Effector memory CD4-positive, alpha-beta T cell (primary cell): ENCODE data around the gene ADAM8.
A peak's percentile ranks its signal among the peaks of the same experiment; 100 is the strongest.

Source experiments
- DNase-seq, 3 donors: peaks; one replicate each; pipeline ENCODE4 v3.0.0-alpha.2; 2020
- H3K27ac ChIP-seq: 2 replicates; pipeline ENCODE4 v1.7.0; 2013; ENCODE audit warnings: mild to moderate bottlenecking, low read length, moderate library complexity; ENCODE audit not compliant: insufficient read depth, poor library complexity, severe bottlenecking
- H3K27me3 ChIP-seq: replicated peaks from 2 replicates; pipeline ENCODE4 v1.7.0; 2013; ENCODE audit warnings: mild to moderate bottlenecking, low read length; ENCODE audit not compliant: insufficient read depth, control insufficient read depth, poor library complexity, severe bottlenecking
- H3K36me3 ChIP-seq: 2 replicates; pipeline ENCODE4 v1.7.0; 2013; ENCODE audit warnings: mild to moderate bottlenecking, low read length, moderate library complexity; ENCODE audit not compliant: control insufficient read depth, insufficient read depth
- H3K4me1 ChIP-seq: 2 replicates; pipeline ENCODE4 v1.7.0; 2013; ENCODE audit warnings: low read length, mild to moderate bottlenecking; ENCODE audit not compliant: control insufficient read depth, insufficient read depth, poor library complexity, severe bottlenecking
- H3K4me3 ChIP-seq: 2 replicates; pipeline ENCODE4 v1.7.0; 2013; ENCODE audit warnings: low read length, low read depth, mild to moderate bottlenecking; ENCODE audit not compliant: insufficient read depth, poor library complexity, severe bottlenecking
- H3K9me3 ChIP-seq: 2 replicates; pipeline ENCODE4 v1.7.0; 2013; ENCODE audit warnings: mild to moderate bottlenecking, low read length, moderate library complexity; ENCODE audit not compliant: control insufficient read depth

The ADAM8 gene

GRCh38 chr10:133261726-133262325, 14.8 kb downstream of the ADAM8 start:
- peak overlapping the region; percentile 90 for H3K27ac ChIP-seq
- peaks cover 72% of the 10 kb centered on the region for H3K4me1 ChIP-seq
- no peaks in the 10 kb centered on the region for H3K9me3 ChIP-seq
- H3K36me3 ChIP-seq, result peaks cover 14% of the 10 kb centered on the region
- peak; percentile 79 to 84 (median 82) for DNase-seq
- peak overlapping the region; percentile 60 for H3K4me3 ChIP-seq
- H3K27me3 ChIP-seq, result no peaks in the 10 kb centered on the region

DNA sequence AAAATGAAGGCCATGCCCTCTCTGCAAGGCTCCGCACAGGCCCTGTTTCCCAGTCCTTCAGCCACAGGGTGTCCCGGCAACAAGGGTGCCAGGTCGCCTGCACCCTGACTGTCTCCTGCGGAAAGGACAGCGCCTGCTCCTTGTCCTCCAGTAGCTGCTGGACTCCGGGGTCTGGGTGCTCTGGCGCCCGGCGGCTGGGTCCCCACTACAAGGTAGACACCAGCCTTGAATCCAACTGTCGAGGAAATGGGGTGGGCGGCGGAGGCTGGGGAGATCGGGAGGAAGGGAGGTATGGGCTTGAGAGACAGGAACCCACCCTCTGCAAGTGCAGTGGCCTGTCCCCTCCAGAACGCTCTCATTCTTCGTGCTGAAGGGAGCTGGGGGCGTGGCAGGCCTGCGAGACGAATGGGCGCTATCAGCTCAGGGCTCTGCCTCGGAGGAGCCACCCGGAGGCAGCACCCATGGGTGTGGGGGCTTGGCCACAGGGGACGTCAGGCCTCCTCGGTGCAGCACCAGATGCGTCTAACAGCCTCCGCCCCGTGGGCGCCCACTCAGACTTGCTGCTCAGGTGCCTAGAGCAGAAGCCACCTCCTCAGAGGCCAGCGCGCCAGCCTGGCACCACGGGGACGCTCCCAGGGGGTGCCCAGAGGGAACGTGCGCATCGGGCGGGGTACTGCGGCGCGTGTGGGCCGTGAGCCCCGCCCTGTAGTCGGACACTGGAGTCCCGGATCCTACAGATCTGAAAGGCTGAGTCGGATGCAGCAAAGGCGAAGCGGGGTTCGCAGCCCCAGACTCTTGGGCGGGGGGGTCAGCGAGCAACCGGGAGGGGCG, 15.6 kb downstream of the ADAM8 start:
- H3K36me3 ChIP-seq, result peaks cover 10% of the 10 kb centered on the region
- no peaks in the 10 kb centered on the region for H3K9me3 ChIP-seq
- DNase-seq, result peak; percentile 52 to 66 (median 57)
- peaks cover 72% of the 10 kb centered on the region for H3K4me1 ChIP-seq
- peak overlapping the region; percentile 60 for H3K4me3 ChIP-seq
- H3K27me3 ChIP-seq, result no peaks in the 10 kb centered on the region
- H3K27ac ChIP-seq, result peak overlapping the region; percentile 90

DNA sequence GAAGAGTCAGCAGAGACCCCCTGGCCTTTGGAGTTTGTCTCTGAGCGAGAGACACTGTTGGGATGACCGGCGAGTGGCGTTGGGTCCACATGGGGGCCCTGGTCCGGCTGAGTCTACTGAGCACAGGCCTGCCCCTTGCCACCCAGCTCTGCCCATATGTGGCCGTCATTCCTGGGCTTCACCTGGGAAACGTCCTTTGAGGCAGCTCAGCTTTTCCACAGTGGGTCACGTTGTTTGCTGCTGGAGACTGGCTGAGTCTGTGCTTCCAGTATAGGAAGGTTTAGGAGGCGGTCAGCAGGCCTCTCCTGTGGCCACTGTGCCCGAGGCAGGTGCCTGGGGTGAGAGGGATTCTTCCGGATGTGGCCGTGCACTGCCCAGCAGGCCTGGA, 17.1 kb downstream of the ADAM8 start:
- H3K27me3 ChIP-seq, result no peaks in the 10 kb centered on the region
- H3K4me1 ChIP-seq, result peaks cover 66% of the 10 kb centered on the region
- H3K4me3 ChIP-seq, result no peak overlapping the region

GRCh38 chr10:133258818-133259601, 17.7 kb downstream of the ADAM8 start:
- no peaks in the 10 kb centered on the region for H3K9me3 ChIP-seq
- H3K36me3 ChIP-seq, result peaks cover 10% of the 10 kb centered on the region
- H3K27ac ChIP-seq, result peak overlapping the region; percentile 81
- no peaks in the 10 kb centered on the region for H3K27me3 ChIP-seq
- no peak overlapping the region for H3K4me3 ChIP-seq
- H3K4me1 ChIP-seq, result peaks cover 60% of the 10 kb centered on the region
- peak; percentile 78 to 86 (median 84) for DNase-seq

More for the DNA sequence above, 17.1 kb downstream of the ADAM8 start:
- H3K27ac ChIP-seq, result peak overlapping the region; percentile 81
- DNase-seq, result no peak
- H3K9me3 ChIP-seq, result no peaks in the 10 kb centered on the region
- H3K36me3 ChIP-seq, result peaks cover 10% of the 10 kb centered on the region

- Histone ChIP-seq H3K4me3 (no peak overlapping the region), H3K27ac (peak overlapping the region; percentile 81)
These were observed 18.4 kb downstream of the ADAM8 start for GRCh38 chr10:133258066-133258817.

DNA sequence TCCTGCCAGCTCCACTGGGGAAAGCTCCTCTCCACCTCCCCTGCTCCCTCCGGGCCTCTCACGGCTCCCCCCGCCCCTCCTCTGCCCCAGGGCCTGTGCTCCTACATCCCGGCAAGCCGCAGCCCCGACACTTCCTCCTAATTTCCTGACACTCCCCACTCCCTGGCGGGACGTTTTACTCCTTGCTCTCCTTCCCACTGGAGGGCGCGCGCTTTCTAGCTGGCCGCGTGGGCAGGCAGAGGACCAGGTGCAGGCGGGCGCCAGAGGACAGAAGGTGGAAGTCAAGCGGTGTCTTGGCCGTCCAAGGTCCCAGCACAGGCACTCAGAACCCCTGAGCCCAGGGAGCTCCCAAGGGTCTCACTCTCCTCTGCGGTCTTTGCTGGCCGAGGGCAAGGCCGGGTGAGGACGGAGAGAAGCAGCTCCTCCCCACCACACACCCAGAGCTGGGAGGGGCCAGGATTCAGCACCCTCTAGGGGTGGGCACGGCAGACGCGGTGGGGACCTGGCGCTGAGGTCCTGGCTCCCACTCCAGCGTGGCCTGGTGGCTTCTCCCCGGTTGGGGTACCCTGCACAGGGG, 19.1 kb downstream of the ADAM8 start:
- Histone ChIP-seq H3K9me3 (no peaks in the 10 kb centered on the region), H3K4me3 (no peak overlapping the region), H3K4me1 (peaks cover 48% of the 10 kb centered on the region), H3K27ac (peak overlapping the region; percentile 81), H3K27me3 (no peaks in the 10 kb centered on the region), H3K36me3 (peaks cover 1% of the 10 kb centered on the region)
- DNase-seq, result no peak

More at GRCh38 chr10:133258066-133258817, 18.4 kb downstream of the ADAM8 start:
- Histone ChIP-seq H3K27me3 (no peaks in the 10 kb centered on the region), H3K4me1 (peaks cover 54% of the 10 kb centered on the region), H3K9me3 (no peaks in the 10 kb centered on the region), H3K36me3 (peaks cover 8% of the 10 kb centered on the region)
- DNase-seq, result no peak

DNA sequence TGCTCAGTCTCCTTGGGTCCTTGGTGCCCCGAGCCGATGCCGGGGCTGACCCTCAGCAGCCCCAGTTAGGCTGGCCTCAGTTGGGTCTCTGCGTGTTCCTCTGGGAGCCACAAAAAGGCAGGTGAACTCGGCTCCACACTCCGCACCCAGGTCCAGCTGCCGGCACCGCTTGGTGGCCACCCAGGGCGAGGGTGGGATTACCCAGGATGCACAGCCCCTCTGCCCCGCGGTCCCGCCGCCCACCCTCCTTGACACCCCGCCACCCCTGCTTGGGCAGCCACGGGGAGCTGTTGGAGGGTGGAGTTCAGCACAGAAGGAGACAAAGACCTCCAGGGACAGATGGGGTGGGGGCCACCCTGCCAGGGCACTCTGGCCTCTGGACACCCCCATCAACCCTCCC, 21.3 kb downstream of the ADAM8 start:
- Histone ChIP-seq H3K4me1 (peaks cover 32% of the 10 kb centered on the region), H3K27ac (no peak overlapping the region)
- no peak for DNase-seq

GRCh38 chr10:133254421-133255120, 22.1 kb downstream of the ADAM8 start:
- DNase-seq, result no peak
- H3K4me1 ChIP-seq, result peaks cover 26% of the 10 kb centered on the region
- no peaks in the 10 kb centered on the region for H3K9me3 ChIP-seq
- H3K27me3 ChIP-seq, result no peaks in the 10 kb centered on the region
- no peaks in the 10 kb centered on the region for H3K36me3 ChIP-seq
- H3K4me3 ChIP-seq, result no peak overlapping the region
- no peak overlapping the region for H3K27ac ChIP-seq

More for the DNA sequence above, 21.3 kb downstream of the ADAM8 start:
- Histone ChIP-seq H3K36me3 (no peaks in the 10 kb centered on the region), H3K4me3 (no peak overlapping the region), H3K9me3 (no peaks in the 10 kb centered on the region), H3K27me3 (no peaks in the 10 kb centered on the region)
